Uterus (tissue), 2 donors: ENCODE measurements around the gene FAT1.

Experiments used
- POLR2A ChIP-seq, 2 donors: fragments of 450-650 bp; IDR thresholded peaks; one replicate each; pipeline ENCODE4 v1.6.1; 2016; ENCODE audit warnings: antibody characterized with exemption in 2 of 2, mild to moderate bottlenecking in 1 of 2, moderate library complexity in 1 of 2
- TF ChIP-seq, protein P1 (sequence below), 4 experiments: fragments of 200-600 bp in 2 of 4; fragments of 450-650 bp in 2 of 4; sonication (generic) in 2 of 4; IDR thresholded peaks; one replicate each; pipeline ENCODE4 v1.5.1; 2016 to 2019; ENCODE audit warnings: antibody characterized with exemption in 4 of 4, mild to moderate bottlenecking in 2 of 4, moderate library complexity in 1 of 4

DNA sequence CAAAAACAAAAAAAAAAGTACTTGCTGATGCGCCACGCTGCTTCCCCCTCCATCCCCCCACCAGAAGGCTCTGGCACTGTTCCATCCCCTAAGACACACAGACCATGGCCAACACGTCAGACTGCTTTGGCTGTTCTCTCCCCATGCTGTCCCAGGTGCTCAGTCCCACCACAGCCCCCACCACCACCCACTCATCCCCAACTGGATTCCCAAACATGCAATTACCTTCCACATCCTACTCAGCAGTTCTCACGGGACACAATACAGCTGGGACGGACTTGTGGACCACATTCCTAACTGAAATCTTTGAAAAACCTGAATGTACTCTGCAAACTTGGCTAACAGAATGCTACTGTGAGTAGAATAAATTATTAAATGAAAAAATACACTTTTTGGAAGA is 8.6 kb downstream of the FAT1 start:
- TF ChIP-seq, protein P1, sequence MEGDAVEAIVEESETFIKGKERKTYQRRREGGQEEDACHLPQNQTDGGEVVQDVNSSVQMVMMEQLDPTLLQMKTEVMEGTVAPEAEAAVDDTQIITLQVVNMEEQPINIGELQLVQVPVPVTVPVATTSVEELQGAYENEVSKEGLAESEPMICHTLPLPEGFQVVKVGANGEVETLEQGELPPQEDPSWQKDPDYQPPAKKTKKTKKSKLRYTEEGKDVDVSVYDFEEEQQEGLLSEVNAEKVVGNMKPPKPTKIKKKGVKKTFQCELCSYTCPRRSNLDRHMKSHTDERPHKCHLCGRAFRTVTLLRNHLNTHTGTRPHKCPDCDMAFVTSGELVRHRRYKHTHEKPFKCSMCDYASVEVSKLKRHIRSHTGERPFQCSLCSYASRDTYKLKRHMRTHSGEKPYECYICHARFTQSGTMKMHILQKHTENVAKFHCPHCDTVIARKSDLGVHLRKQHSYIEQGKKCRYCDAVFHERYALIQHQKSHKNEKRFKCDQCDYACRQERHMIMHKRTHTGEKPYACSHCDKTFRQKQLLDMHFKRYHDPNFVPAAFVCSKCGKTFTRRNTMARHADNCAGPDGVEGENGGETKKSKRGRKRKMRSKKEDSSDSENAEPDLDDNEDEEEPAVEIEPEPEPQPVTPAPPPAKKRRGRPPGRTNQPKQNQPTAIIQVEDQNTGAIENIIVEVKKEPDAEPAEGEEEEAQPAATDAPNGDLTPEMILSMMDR (IDR thresholded peaks at IDR 0.05): no peak
- TF ChIP-seq POLR2A (IDR thresholded peaks at IDR 0.05): no peak
